Gastrocnemius medialis (tissue), 4 donors: Measurements from ENCODE around the gene CASKIN1. TPM values are rescaled to one million over a fixed set of nuclear protein-coding genes. Genes with fewer than 3 reads are reported as not detected.

Experiments
- ATAC-seq, 2 donors: fragments of 150-250 bp; one replicate each; pipeline ENCODE4 v1.9.1; 2016
- DNase-seq, 2 donors: peaks; one replicate each; pipeline ENCODE4 v3.0.0-alpha.2; 2019
- H3K27ac ChIP-seq, 4 donors: fragments of 200-600 bp; sonication (generic); 1 replicate in 1 of 4; 2 replicates in 3 of 4; pipeline ENCODE4 v1.5.1; 2016 to 2018; ENCODE audit warnings: mild to moderate bottlenecking in 2 of 4, moderate library complexity in 1 of 4
- H3K27me3 ChIP-seq, 3 donors: fragments of 200-600 bp; sonication (generic) in 2 of 3; 1 replicate in 1 of 3; 2 replicates in 2 of 3; pipeline versions ENCODE4 v1.5.1 to v1.6.0; 2016 to 2019; ENCODE audit warnings: mild to moderate bottlenecking in 1 of 3, moderate library complexity in 1 of 3
- H3K36me3 ChIP-seq, 2 donors: fragments of 200-600 bp; sonication (generic) in 1 of 2; one replicate each; pipeline ENCODE4 v1.5.1; 2017 to 2018
- H3K4me1 ChIP-seq, 2 donors: fragments of 200-600 bp; sonication (generic) in 1 of 2; one replicate each; pipeline ENCODE4 v1.5.1; 2016 to 2017; ENCODE audit warnings: mild to moderate bottlenecking in 2 of 2
- H3K4me3 ChIP-seq, 4 donors: fragments of 200-600 bp; sonication (generic) in 3 of 4; 1 replicate in 1 of 4; 2 replicates in 3 of 4; pipeline ENCODE4 v1.5.1; 2016 to 2019; ENCODE audit warnings: mild to moderate bottlenecking in 2 of 4
- H3K9me3 ChIP-seq, 3 donors: fragments of 200-600 bp; sonication (generic) in 2 of 3; 1 replicate in 1 of 3; 2 replicates in 2 of 3; pipeline ENCODE4 v1.5.1; 2016 to 2019
- POLR2A ChIP-seq, 2 donors: fragments of 450-650 bp; IDR thresholded peaks; one replicate each; pipeline ENCODE4 v1.6.1; 2017; ENCODE audit warnings: antibody characterized with exemption in 2 of 2, mild to moderate bottlenecking in 2 of 2, moderate library complexity in 2 of 2
- in situ Hi-C, 4 donors: fragments of 200-750 bp; cut with MboI; loops; one replicate each; pipeline versions ENCODE4 v1.15.0 to v1.8.0; 2017; ENCODE audit warnings: low sequenced_read_pairs in 4 of 4
- intact Hi-C: fragments of 100-400 bp; cut with DNase I; formaldehyde crosslinking; loops from one replicate; pipeline ENCODE4 v1.15.1; 2023; ENCODE audit warnings: low total_unique reads
- total RNA-seq, 4 donors: library from RNA; depleted of rRNA; stranded (reverse); fragments of >200 nt; gene quantifications; one replicate each; pipeline versions ENCODE4 v1.1.0 to v1.2.3, GENCODE V29; 2016
- TF ChIP-seq, protein P1 (sequence below), 5 experiments: fragments of 450-650 bp in 3 of 5; fragments of 200-600 bp in 2 of 5; sonication (generic) in 2 of 5; IDR thresholded peaks in 4 of 5; conservative IDR thresholded peaks in 1 of 5; 1 replicate in 4 of 5; 2 replicates in 1 of 5; pipeline ENCODE4 v1.5.1; 2016 to 2019; ENCODE audit warnings: antibody characterized with exemption in 5 of 5, mild to moderate bottlenecking in 3 of 5, moderate library complexity in 3 of 5

Gene CASKIN1
- total RNA-seq, 4 donors from 2014 or later: 0.07 to 0.51 (median 0.10) TPM; not detected in 1

DNA sequence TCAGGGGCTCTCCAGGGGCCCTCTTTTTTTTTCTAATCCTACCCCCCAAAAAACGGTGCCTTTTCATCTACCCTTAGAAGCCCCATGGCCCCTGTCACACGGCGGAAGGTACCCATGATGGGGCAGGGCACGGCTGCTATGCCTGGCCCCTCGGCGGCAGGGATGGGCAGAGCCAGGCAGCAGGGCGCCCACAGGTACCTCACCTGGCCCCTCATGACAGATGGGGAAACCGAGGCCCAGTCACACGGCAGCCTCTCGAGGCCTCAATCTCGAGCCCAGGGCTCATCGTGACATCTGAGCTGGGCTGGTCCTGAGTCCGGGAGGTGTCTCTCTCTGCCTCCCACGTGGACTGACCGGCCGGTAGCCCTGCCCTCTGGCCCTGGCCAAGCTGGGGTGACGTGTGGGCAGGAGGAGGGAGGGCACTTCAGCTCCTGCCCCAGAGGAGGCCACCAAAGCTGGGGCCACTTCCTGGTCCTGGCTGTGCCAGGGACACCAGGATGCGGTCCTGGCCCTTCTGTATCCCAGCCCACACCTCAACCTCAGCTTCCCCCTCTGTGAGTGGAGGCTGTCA, 29.3 kb downstream of the CASKIN1 start:
- no peak for TF ChIP-seq POLR2A (IDR thresholded peaks at IDR 0.05)
- TF ChIP-seq, protein P1, sequence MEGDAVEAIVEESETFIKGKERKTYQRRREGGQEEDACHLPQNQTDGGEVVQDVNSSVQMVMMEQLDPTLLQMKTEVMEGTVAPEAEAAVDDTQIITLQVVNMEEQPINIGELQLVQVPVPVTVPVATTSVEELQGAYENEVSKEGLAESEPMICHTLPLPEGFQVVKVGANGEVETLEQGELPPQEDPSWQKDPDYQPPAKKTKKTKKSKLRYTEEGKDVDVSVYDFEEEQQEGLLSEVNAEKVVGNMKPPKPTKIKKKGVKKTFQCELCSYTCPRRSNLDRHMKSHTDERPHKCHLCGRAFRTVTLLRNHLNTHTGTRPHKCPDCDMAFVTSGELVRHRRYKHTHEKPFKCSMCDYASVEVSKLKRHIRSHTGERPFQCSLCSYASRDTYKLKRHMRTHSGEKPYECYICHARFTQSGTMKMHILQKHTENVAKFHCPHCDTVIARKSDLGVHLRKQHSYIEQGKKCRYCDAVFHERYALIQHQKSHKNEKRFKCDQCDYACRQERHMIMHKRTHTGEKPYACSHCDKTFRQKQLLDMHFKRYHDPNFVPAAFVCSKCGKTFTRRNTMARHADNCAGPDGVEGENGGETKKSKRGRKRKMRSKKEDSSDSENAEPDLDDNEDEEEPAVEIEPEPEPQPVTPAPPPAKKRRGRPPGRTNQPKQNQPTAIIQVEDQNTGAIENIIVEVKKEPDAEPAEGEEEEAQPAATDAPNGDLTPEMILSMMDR (IDR thresholded peaks at IDR 0.05 in 4 of 5, conservative IDR thresholded peaks at IDR 0.05 in 1 of 5): no peak
- Histone ChIP-seq H3K9me3 (no peaks in the 10 kb centered on the region), H3K36me3 (peaks cover 0 to 17% of the 10 kb centered on the region in 2 donors), H3K27me3 (no peaks in the 10 kb centered on the region), H3K27ac (no peak overlapping the region), H3K4me3 (no peak overlapping the region), H3K4me1 (peaks cover 0 to 6% of the 10 kb centered on the region in 2 donors)
- intact Hi-C loops (no loop called here), in situ Hi-C loops (no loop called here)
- DNase-seq (no peak), ATAC-seq (no peak)

DNA sequence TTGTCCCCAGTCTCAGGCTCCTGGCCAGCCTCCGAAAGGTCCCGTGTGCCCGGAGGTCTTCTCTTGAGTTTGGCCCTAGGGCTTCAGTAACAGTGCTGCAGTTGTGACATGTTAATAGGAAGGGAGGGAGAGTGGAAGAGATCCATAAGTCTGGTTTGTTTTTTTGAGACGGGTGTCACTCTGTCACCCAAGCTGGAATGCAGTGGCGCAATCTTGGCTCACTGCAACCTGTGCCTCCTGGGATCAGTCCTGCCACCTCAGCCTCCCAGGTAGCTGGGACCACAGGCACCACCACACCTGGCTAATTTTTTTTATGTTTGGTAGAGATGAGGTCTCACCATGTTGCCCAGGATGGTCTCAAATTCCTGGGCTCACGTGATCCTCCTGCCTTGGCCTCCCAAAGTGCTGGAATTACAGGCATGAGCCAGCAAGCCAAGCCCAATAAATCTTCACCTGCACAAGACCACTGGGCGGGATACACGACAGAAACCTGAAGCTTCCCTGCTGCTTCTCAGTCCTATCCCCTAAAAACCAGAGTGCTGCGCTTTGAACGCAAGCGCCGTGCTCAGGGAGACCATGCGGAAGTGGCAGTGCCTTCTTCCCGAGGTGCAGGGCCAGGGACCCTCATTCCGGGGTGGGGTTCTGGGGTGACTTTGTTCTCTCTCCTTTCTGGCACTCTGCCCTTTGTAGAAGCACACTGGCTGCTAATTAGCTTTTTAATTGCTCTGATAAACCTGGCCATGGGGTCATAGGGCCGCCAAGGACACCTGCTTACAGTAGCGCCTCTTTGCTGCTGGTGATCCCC, 29.9 kb downstream of the CASKIN1 start:
- H3K36me3 ChIP-seq: peaks cover 0 to 10% of the 10 kb centered on the region in 2 donors
- intact Hi-C loops: no loop called here

DNA sequence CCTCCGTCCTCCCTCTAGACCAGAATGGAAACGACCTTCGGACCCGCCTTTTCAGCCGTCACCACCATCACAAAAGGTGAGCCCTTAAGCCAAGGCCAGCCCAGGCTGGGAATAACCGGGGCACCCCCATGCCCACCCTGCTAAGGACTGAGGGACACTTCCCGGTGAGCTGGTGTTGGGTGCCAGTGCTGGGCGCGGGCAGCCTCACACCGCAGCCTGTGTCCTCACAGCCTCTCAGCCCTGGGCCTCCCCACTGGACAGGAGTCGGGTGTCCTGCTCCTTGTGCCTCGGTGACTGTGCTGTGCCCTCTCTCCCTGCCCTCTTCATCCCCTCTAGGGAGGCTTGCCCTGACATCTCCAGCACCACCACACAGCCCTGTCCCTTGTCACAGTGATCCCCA, 30.5 kb downstream of the CASKIN1 start:
- intact Hi-C loops (no loop called here), in situ Hi-C loops (no loop called here)
- no peaks in the 10 kb centered on the region for H3K9me3 ChIP-seq
- peaks cover 3 to 6% of the 10 kb centered on the region in 2 donors for H3K4me1 ChIP-seq
- H3K36me3 ChIP-seq: peaks cover 0 to 7% of the 10 kb centered on the region in 2 donors
- DNase-seq (no peak), ATAC-seq (no peak)
- H3K4me3 ChIP-seq: no peak overlapping the region
- no peaks in the 10 kb centered on the region for H3K27me3 ChIP-seq
- no peak for TF ChIP-seq POLR2A (IDR thresholded peaks at IDR 0.05)
- TF ChIP-seq, protein P1 (IDR thresholded peaks at IDR 0.05 in 4 of 5, conservative IDR thresholded peaks at IDR 0.05 in 1 of 5): no peak
- no peak overlapping the region for H3K27ac ChIP-seq

More for the DNA sequence above, 29.9 kb downstream of the CASKIN1 start:
- ATAC-seq: no peak
- no peaks in the 10 kb centered on the region for H3K27me3 ChIP-seq
- DNase-seq: no peak
- no peak for TF ChIP-seq POLR2A (IDR thresholded peaks at IDR 0.05)
- TF ChIP-seq, protein P1 (IDR thresholded peaks at IDR 0.05 in 4 of 5, conservative IDR thresholded peaks at IDR 0.05 in 1 of 5): no peak
- in situ Hi-C loops: no loop called here
- no peak overlapping the region for H3K4me3 ChIP-seq
- no peak overlapping the region for H3K27ac ChIP-seq
- no peaks in the 10 kb centered on the region for H3K9me3 ChIP-seq
- H3K4me1 ChIP-seq: peaks cover under 1 to 6% of the 10 kb centered on the region in 2 donors

DNA sequence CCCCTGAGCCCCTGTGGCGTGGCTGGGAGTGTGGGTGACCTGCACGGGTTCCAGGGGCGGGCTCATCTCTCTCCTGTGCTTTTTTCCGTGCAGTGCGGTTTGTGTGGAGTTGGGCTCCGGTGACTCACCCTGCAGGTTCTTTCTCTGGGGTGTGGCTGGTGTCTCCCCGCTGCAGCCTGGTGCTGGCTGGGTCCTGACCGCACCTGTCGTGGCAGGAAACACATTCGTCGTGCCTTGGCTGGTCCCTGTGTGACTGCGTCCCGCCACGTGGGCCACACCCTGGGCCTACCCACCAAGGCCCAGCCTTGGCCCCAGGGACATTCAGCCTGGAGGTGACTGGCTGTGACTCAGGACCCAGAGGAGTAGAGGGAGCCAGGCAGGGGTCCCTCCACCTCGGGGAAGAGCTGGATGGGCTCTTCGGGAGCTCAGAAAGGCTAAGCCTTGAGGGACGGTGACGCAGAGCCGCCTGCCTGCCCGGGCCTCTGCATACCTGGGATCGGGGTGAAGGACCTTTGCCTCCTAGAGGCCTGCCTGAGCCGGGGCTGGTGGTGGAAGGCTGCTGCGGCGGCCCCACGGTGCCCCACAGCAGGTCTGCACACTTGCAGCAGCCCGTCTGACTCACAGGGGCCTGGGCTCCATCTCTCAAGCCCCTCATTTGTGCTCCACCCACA, 33.1 kb downstream of the CASKIN1 start:
- in situ Hi-C loops: no loop called here
- no peak for TF ChIP-seq POLR2A (IDR thresholded peaks at IDR 0.05)
- TF ChIP-seq, protein P1 (IDR thresholded peaks at IDR 0.05 in 4 of 5, conservative IDR thresholded peaks at IDR 0.05 in 1 of 5): no peak

More for the DNA sequence above, 33.1 kb downstream of the CASKIN1 start:
- Histone ChIP-seq H3K27me3 (no peaks in the 10 kb centered on the region), H3K4me1 (peaks cover 0 to 15% of the 10 kb centered on the region in 2 donors), H3K36me3 (peaks cover 0 to 7% of the 10 kb centered on the region in 2 donors), H3K4me3 (no peak overlapping the region), H3K9me3 (no peaks in the 10 kb centered on the region), H3K27ac (no peak overlapping the region)
- ATAC-seq (no peak), DNase-seq (no peak)
- intact Hi-C loops: no loop called here
